ENCODE results near the gene CYFIP2. TPM values are rescaled to one million over a fixed set of nuclear protein-coding genes. Genes with fewer than 3 reads are reported as not detected.

The CYFIP2 gene
- total RNA-seq, 1 donor from 2014 or later = 14.4 TPM

GRCh38 chr5:157259699-157260098 lies 6.2 kb upstream of the CYFIP2 start:
- no peak for DNase-seq

GRCh38 chr5:157263496-157264090 lies 2.3 kb upstream of the CYFIP2 start:
- DNase-seq = no peak

- no peak for DNase-seq
Measured at GRCh38 chr5:157266286-157267007, 524 bp downstream of the CYFIP2 start.

GRCh38 chr5:157267025-157267424 lies 1.1 kb downstream of the CYFIP2 start:
- DNase-seq = no peak

- no peak for DNase-seq
Measured at GRCh38 chr5:157267761-157268480, 2.0 kb downstream of the CYFIP2 start.

- no peak for DNase-seq
Measured at GRCh38 chr5:157269165-157269671, 3.3 kb downstream of the CYFIP2 start.

- no peak for DNase-seq
Measured at GRCh38 chr5:157269761-157270272, 3.9 kb downstream of the CYFIP2 start.

- DNase-seq = no peak
Measured at GRCh38 chr5:157270771-157271170, 4.8 kb downstream of the CYFIP2 start.

GRCh38 chr5:157271740-157272271 lies 5.9 kb downstream of the CYFIP2 start:
- DNase-seq = no peak

- no peak for DNase-seq
Measured at GRCh38 chr5:157273131-157273556, 7.2 kb downstream of the CYFIP2 start.

GRCh38 chr5:157275403-157275802 lies 9.5 kb downstream of the CYFIP2 start:
- no peak for DNase-seq

GRCh38 chr5:157278319-157279037 lies 12.6 kb downstream of the CYFIP2 start:
- no peak for DNase-seq

- no peak for DNase-seq
Measured at GRCh38 chr5:157279605-157280239, 13.8 kb downstream of the CYFIP2 start.

- DNase-seq = no peak
Measured at GRCh38 chr5:157280927-157281326, 15.0 kb downstream of the CYFIP2 start.

GRCh38 chr5:157282150-157282549 lies 16.2 kb downstream of the CYFIP2 start:
- DNase-seq = no peak

GRCh38 chr5:157283434-157283833 lies 17.5 kb downstream of the CYFIP2 start:
- no peak for DNase-seq

GRCh38 chr5:157284458-157285212 lies 18.7 kb downstream of the CYFIP2 start:
- no peak for DNase-seq

GRCh38 chr5:157285310-157286035 lies 19.6 kb downstream of the CYFIP2 start:
- no peak for DNase-seq

- DNase-seq = no peak
Measured at GRCh38 chr5:157286761-157287211, 20.9 kb downstream of the CYFIP2 start.

All from skin of body (tissue), 2 donors.